K562 (cell line): ENCODE measurements around the gene MOCS3. TPM values are rescaled to one million over a fixed set of nuclear protein-coding genes. Genes with fewer than 3 reads are reported as not detected.

ENCODE experiments used
- ATAC-seq: fragments of 200-7000 bp; cut with Tn5 transposase; 3 replicates; pipeline ENCODE4 v1.9.1; 2020; ENCODE audit warnings: moderate library complexity
- BruUV-seq: library from RNA; stranded (reverse); fragments of 400-500 nt; replicated peaks from 2 replicates; lab custom pipeline; 2021; lab: Mats Ljungman, UMichigan
- CTCF ChIA-PET: fragments of 300-600 bp; formaldehyde crosslinking; extraction: SDS; loops from one replicate; lab custom pipeline; 2021; ENCODE audit warnings: low intra/inter-chr PET ratio; lab: Yijun Ruan, JAX
- POLR2A ChIA-PET: fragments of 300-600, 350-650 bp; sonication (Branson Sonifier 250); formaldehyde crosslinking; extraction: SDS; loops from one replicate; lab custom pipeline; 2021; ENCODE audit warnings: antibody characterized with exemption, inconsistent platforms; lab: Yijun Ruan, JAX
- DNase-seq, 4 experiments: peaks; one replicate each; pipeline versions ENCODE4 v3.0.0 to v3.0.0-alpha.2; 2011 to 2018; ENCODE audit warnings: low spot score in 3 of 4, mixed read lengths in 3 of 4; ENCODE audit errors: extremely low read depth in 1 of 4
- FAIRE-seq: peaks from 2 replicates; lab custom pipeline; 2011; peaks lifted over from hg19 to GRCh38; lab: Jason Lieb, UNC
- H2AFZ ChIP-seq: 2 replicates; pipeline ENCODE4 v1.6.0; 2011; ENCODE audit warnings: low read depth, low read length, control low read depth, inconsistent platforms
- H3K27ac ChIP-seq: fragments of 200-600 bp; 3 replicates; pipeline ENCODE4 v1.8.0; 2011; ENCODE audit warnings: low read depth, mild to moderate bottlenecking, control low read depth, inconsistent platforms, low read length, moderate library complexity, mixed read lengths; ENCODE audit errors: extremely low read depth
- H3K27me3 ChIP-seq, 2 experiments: fragments of 300-600 bp in 1 of 2; 2 replicates in 1 of 2; 3 replicates in 1 of 2; pipeline versions ENCODE4 v1.6.0 to v1.8.0; 2011; ENCODE audit warnings: inconsistent platforms in 2 of 2, low read length in 2 of 2, mild to moderate bottlenecking in 1 of 2, mixed read lengths in 1 of 2, moderate library complexity in 1 of 2; ENCODE audit not compliant: control insufficient read depth in 2 of 2, insufficient read depth in 2 of 2
- H3K36me3 ChIP-seq: fragments of 300-600 bp; 3 replicates; pipeline ENCODE4 v1.8.0; 2011; ENCODE audit warnings: mild to moderate bottlenecking, low read length, inconsistent platforms; ENCODE audit not compliant: control insufficient read depth, insufficient read depth
- H3K4me1 ChIP-seq, 2 experiments: fragments of 200-600 bp in 1 of 2; replicated peaks in 1 of 2; 2 replicates in 1 of 2; 3 replicates in 1 of 2; pipeline versions ENCODE4 v1.5.1 to v1.8.0; 2011; ENCODE audit warnings: inconsistent platforms in 2 of 2, low read length in 2 of 2, mild to moderate bottlenecking in 1 of 2, mixed read lengths in 1 of 2, moderate library complexity in 1 of 2; ENCODE audit not compliant: control insufficient read depth in 2 of 2, insufficient read depth in 2 of 2
- H3K4me2 ChIP-seq: 2 replicates; pipeline ENCODE4 v1.6.1; 2011; ENCODE audit warnings: low read length, control low read depth, inconsistent platforms, mixed read lengths; ENCODE audit not compliant: insufficient read depth
- H3K4me3 ChIP-seq: fragments of 200-600 bp; sonication (generic), shearing (Covaris generic); 2 replicates; pipeline ENCODE4 v1.5.1; 2016; ENCODE audit warnings: control low read depth, inconsistent platforms
- H3K79me2 ChIP-seq: fragments of 200-600 bp; 3 replicates; pipeline ENCODE4 v1.8.0; 2011; ENCODE audit warnings: low read length, inconsistent platforms; ENCODE audit not compliant: control insufficient read depth, insufficient read depth
- H3K9ac ChIP-seq, 2 experiments: 2 replicates each; pipeline versions ENCODE4 v1.6.0 to v1.6.1; 2011; ENCODE audit warnings: low read depth in 2 of 2, low read length in 2 of 2, control low read depth in 1 of 2, inconsistent platforms in 1 of 2, mild to moderate bottlenecking in 1 of 2, mixed read lengths in 1 of 2; ENCODE audit not compliant: insufficient read depth in 1 of 2
- H3K9me1 ChIP-seq: one replicate; pipeline ENCODE4 v1.6.0; 2011; ENCODE audit warnings: inconsistent platforms, mild to moderate bottlenecking, low read length, moderate library complexity; ENCODE audit not compliant: control insufficient read depth, insufficient read depth
- H3K9me3 ChIP-seq: replicated peaks from 2 replicates; pipeline ENCODE4 v1.5.1; 2011; ENCODE audit warnings: low read depth, low read length, inconsistent platforms; ENCODE audit not compliant: control insufficient read depth, insufficient read depth
- H4K20me1 ChIP-seq: replicated peaks from 2 replicates; pipeline ENCODE4 v1.6.1; 2011; ENCODE audit warnings: low read length, inconsistent platforms, mixed read lengths; ENCODE audit not compliant: control insufficient read depth, insufficient read depth
- CBFA2T2 ChIP-seq: fragments of 450-650 bp; conservative IDR thresholded peaks from 2 replicates; pipeline ENCODE4 v1.6.1; 2017; ENCODE audit warnings: mild to moderate bottlenecking
- CBX5 ChIP-seq: IDR thresholded peaks from 2 replicates; pipeline ENCODE4 v1.6.1; 2014; ENCODE audit warnings: low read depth, borderline replicate concordance
- EP400 ChIP-seq: fragments of 450-650 bp; IDR thresholded peaks from 2 replicates; pipeline ENCODE4 v1.6.1; 2017; ENCODE audit warnings: antibody characterized with exemption, mild to moderate bottlenecking, moderate library complexity
- FOXA1 ChIP-seq: fragments of 450-650 bp; IDR thresholded peaks from 2 replicates; pipeline ENCODE4 v1.6.1; 2016; ENCODE audit warnings: mild to moderate bottlenecking, borderline replicate concordance
- FOXP1 ChIP-seq: sonication (generic); formaldehyde crosslinking; IDR thresholded peaks from 2 replicates; pipeline ENCODE4 v1.8.0; 2022; ENCODE audit warnings: mild to moderate bottlenecking, missing genetic modification reagents
- MCM2 ChIP-seq: fragments of 450-650 bp; IDR thresholded peaks from 2 replicates; pipeline ENCODE4 v1.6.1; 2017; ENCODE audit warnings: low read depth, mild to moderate bottlenecking
- MCM3 ChIP-seq: fragments of 450-650 bp; IDR thresholded peaks from 2 replicates; pipeline ENCODE4 v1.6.1; 2016
- MEIS2 ChIP-seq: fragments of 450-650 bp; IDR thresholded peaks from 2 replicates; pipeline ENCODE4 v1.6.1; 2014; ENCODE audit warnings: mild to moderate bottlenecking; ENCODE audit not compliant: partially characterized antibody
- RAD21 ChIP-seq, 2 experiments: fragments of 250-450 bp in 1 of 2; fragments of 450-650 bp in 1 of 2; sonication (Bioruptor Pico) in 1 of 2; formaldehyde crosslinking in 1 of 2; IDR thresholded peaks in 1 of 2; conservative IDR thresholded peaks in 1 of 2; 2 replicates each; pipeline versions ENCODE4 v1.4.0 to v1.8.0; 2020 to 2022; ENCODE audit warnings: mild to moderate bottlenecking in 2 of 2, moderate library complexity in 1 of 2
- ZBTB1 ChIP-seq: sonication (generic); formaldehyde crosslinking; IDR thresholded peaks from 2 replicates; pipeline ENCODE4 v1.8.1; 2023; ENCODE audit warnings: missing genetic modification reagents, low read depth, mild to moderate bottlenecking, borderline replicate concordance
- ZNF217 ChIP-seq: sonication (generic); formaldehyde crosslinking; IDR thresholded peaks from 2 replicates; pipeline ENCODE4 v1.8.0; 2022; ENCODE audit warnings: mild to moderate bottlenecking, missing genetic modification reagents
- ZNF24 ChIP-seq: fragments of 450-650 bp; IDR thresholded peaks from 2 replicates; pipeline ENCODE4 v1.6.1; 2016
- ZNF644 ChIP-seq: fragments of 200-800 bp; sonication (Bioruptor generic); IDR thresholded peaks from 2 replicates; pipeline ENCODE4 v1.6.1; 2016; ENCODE audit warnings: low read depth, missing genetic modification characterization, missing compliant biosample characterization
- ZNF717 ChIP-seq: fragments of 250-450 bp; sonication (Bioruptor Pico); IDR thresholded peaks from 2 replicates; pipeline ENCODE4 v1.5.0; 2021
- WGBS: fragments of 100-300 bp; shearing (Covaris generic); methylation state at CpG from one replicate; pipeline ENCODE4 v1.1.6; 2016; ENCODE audit warnings: low coverage, mixed read lengths; ENCODE audit not compliant: insufficient coverage; ENCODE audit errors: missing lambda C conversion rate; 5-methylcytosine and 5-hydroxymethylcytosine counted together
- in situ Hi-C: fragments of 300-500 bp; cut with MboI; formaldehyde crosslinking; loops from 4 replicates; pipeline ENCODE4 v1.15.0; 2018; ENCODE audit warnings: inconsistent platforms, mixed read lengths
- intact Hi-C: fragments of 100-400 bp; cut with micrococcal nuclease; formaldehyde crosslinking; loops from 2 replicates; pipeline ENCODE4 v1.14.2; 2022
- polyA plus RNA-seq, 8 experiments: library from polyadenylated mRNA; depleted of rRNA in 4 of 8; stranded (reverse) in 5 of 8; unstranded in 3 of 8; fragments of >200 nt; fragmentation: Nextera tagmentation in 2 of 8; fragmentation: Illumina TruSeq in 1 of 8; extraction: Ambion mirVana in 2 of 8; extraction: Trizol in 1 of 8; gene quantifications; 2 replicates each; pipeline versions ENCODE4 v1.2.1 to v1.2.3, GENCODE V29; 2011 to 2014; ENCODE audit warnings: inconsistent platforms in 1 of 8, missing spikeins in 1 of 8
- total RNA-seq, 7 experiments: library from RNA; depleted of rRNA in 6 of 7; stranded (reverse); fragments of >200 nt in 6 of 7; fragmentation: Illumina TruSeq in 2 of 7; extraction: Trizol in 2 of 7; gene quantifications; 2 replicates each; pipeline versions ENCODE4 v1.2.1 to v1.2.3, GENCODE V29; 2011 to 2021; ENCODE audit warnings: low replicate concordance in 1 of 7
- TF ChIP-seq, protein P1 (sequence below), 3 experiments: IDR thresholded peaks in 2 of 3; conservative IDR thresholded peaks in 1 of 3; 2 replicates each; pipeline ENCODE4 v1.5.1; 2011 to 2012; ENCODE audit warnings: low read length in 3 of 3, mild to moderate bottlenecking in 3 of 3, control low read depth in 2 of 3, improper control_type of control experiment in 1 of 3, inconsistent platforms in 1 of 3, low read depth in 1 of 3, mixed read lengths in 1 of 3, moderate library complexity in 1 of 3; ENCODE audit not compliant: insufficient read depth in 2 of 3

Gene MOCS3
- total and polyA plus RNA-seq, 9 of the 15 experiments (the other 6 are each of a cell fraction or from before 2014, with no cell fraction given) = 0.70 to 6.2 (median 2.9) TPM

DNA sequence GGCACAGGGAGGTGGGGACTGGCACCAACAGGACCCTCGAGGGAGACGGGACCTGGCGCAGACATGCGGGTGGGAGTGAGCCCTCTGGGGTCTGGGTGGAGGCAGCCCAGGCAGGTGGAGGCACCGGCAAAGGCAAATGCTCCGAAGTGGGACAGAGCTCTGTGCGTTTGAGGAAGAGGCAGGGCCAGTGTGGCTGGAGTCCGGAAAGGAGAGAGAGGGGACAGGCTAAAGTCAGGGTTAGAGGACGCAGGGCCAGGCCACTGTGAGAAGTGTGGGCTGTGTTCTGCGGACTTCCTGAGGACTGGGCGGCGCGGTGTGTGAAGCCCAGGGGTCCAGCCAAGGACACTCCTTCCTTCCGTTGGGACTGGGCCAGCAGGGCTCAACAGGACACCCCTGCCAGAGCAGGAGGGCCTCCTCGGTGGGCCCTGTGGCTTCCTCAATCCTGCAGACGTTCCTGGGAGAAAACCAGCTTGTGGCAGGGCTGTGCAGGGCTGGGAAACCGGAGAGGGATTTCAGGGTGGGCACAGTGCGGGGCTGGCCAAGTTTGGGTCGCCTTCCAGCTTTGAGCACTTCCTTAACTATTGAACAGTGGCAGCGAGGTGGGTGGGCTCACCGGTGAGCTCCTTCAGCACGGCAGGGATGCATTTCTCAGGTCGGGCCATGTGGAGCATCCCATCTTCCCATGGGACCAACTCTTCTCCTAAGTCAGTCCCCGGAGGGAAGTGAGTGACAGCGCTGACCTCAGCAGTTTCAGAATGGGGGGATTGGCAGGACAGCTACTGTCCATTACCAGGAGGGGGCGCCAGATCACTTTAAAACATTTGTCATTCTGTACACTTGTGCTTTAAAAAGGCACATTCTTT is 22.5 kb downstream of the MOCS3 start:
- intact Hi-C loops = loop anchor here (5.0 to 10.0 kb wide), 2 partner anchors 189 to 644 kb away; no protein-coding TSS in a partner anchor
- TF ChIP-seq ZBTB1 (CRISPR knock-in tag) = no peak
- no peak for TF ChIP-seq CBX5
- no peak for TF ChIP-seq CBFA2T2
- TF ChIP-seq ZNF644 = no peak
- TF ChIP-seq FOXA1 = no peak
- no peak for TF ChIP-seq FOXP1
- TF ChIP-seq MCM2 = no peak
- TF ChIP-seq RAD21 (CRISPR knock-in tag; conservative IDR thresholded peaks at IDR 0.05 in 1 of 2, IDR thresholded peaks at IDR 0.05 in 1 of 2) = peak; percentile 45 to 72
- TF ChIP-seq, protein P1, sequence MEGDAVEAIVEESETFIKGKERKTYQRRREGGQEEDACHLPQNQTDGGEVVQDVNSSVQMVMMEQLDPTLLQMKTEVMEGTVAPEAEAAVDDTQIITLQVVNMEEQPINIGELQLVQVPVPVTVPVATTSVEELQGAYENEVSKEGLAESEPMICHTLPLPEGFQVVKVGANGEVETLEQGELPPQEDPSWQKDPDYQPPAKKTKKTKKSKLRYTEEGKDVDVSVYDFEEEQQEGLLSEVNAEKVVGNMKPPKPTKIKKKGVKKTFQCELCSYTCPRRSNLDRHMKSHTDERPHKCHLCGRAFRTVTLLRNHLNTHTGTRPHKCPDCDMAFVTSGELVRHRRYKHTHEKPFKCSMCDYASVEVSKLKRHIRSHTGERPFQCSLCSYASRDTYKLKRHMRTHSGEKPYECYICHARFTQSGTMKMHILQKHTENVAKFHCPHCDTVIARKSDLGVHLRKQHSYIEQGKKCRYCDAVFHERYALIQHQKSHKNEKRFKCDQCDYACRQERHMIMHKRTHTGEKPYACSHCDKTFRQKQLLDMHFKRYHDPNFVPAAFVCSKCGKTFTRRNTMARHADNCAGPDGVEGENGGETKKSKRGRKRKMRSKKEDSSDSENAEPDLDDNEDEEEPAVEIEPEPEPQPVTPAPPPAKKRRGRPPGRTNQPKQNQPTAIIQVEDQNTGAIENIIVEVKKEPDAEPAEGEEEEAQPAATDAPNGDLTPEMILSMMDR (IDR thresholded peaks at IDR 0.05 in 2 of 3, conservative IDR thresholded peaks at IDR 0.05 in 1 of 3; ENCODE audit: insufficient read depth in 2 of 3, low read depth in 1 of 3, low read length in 3 of 3) = peak; percentile 73 to 93 (median 84)
- TF ChIP-seq MCM3 = no peak
- no peak for TF ChIP-seq ZNF24
- no peak for TF ChIP-seq EP400
- TF ChIP-seq ZNF217 (CRISPR knock-in tag) = no peak
- TF ChIP-seq MEIS2 = peak; percentile 87
- TF ChIP-seq ZNF717 (CRISPR knock-in tag) = no peak

More for the DNA sequence above, 22.5 kb downstream of the MOCS3 start:
- Histone ChIP-seq H3K36me3 (no peaks in the 10 kb centered on the region), H3K9me1 (no peaks in the 10 kb centered on the region), H2AFZ (no peak overlapping the region), H3K9ac (peak overlapping the region in 1 of 2 experiments; percentile 48; a peak in 1 of 4 replicates), H3K79me2 (no peaks in the 10 kb centered on the region), H3K9me3 (no peaks in the 10 kb centered on the region), H3K4me1 (peaks cover 0 to 9% of the 10 kb centered on the region in 2 experiments; a peak in 3 of 5 replicates), H3K4me2 (no peak overlapping the region), H4K20me1 (no peaks in the 10 kb centered on the region; the same call in 1 of the 2 replicates), H3K4me3 (no peak overlapping the region), H3K27me3 (peaks cover 22 to 47% of the 10 kb centered on the region in 2 experiments), H3K27ac (no peak overlapping the region)
- DNase-seq (peak; percentile 71 to 81 (median 76)), FAIRE-seq (peak; percentile 92), ATAC-seq (peak; percentile 86)
- WGBS = 16% methylated on average over 19 of the region's 26 CpGs
- BruUV-seq = no TSS peak
- in situ Hi-C loops = loop anchor here (25.0 kb wide), 1 partner anchor 1106 kb away; no protein-coding TSS in a partner anchor
- ChIA-PET CTCF (interaction anchor here (0.9 kb wide), 1 partner anchor 391 kb away, joined by 3 read pairs; no protein-coding TSS in a partner anchor), POLR2A (interaction anchor here (0.5 to 1.2 kb wide), 7 partner anchors 11 to 760 kb away, joined by 3 to 4 read pairs (median 4); no protein-coding TSS in a partner anchor)
